D721Med (cell line): ENCODE measurements around the gene CHST2.

Experiments used
- DNase-seq: peaks from one replicate; pipeline ENCODE4 v3.0.0; 2011; ENCODE audit warnings: low spot score; ENCODE audit not compliant: insufficient read length
- FAIRE-seq: peaks from 2 replicates; lab custom pipeline; 2011; peaks lifted over from hg19 to GRCh38; lab: Jason Lieb, UNC
- TF ChIP-seq, protein P1 (sequence below): IDR thresholded peaks from 2 replicates; pipeline ENCODE4 v1.5.1; 2012; ENCODE audit warnings: mild to moderate bottlenecking, control low read depth; ENCODE audit not compliant: insufficient read depth; ENCODE audit errors: missing control alignments

Gene CHST2

DNA sequence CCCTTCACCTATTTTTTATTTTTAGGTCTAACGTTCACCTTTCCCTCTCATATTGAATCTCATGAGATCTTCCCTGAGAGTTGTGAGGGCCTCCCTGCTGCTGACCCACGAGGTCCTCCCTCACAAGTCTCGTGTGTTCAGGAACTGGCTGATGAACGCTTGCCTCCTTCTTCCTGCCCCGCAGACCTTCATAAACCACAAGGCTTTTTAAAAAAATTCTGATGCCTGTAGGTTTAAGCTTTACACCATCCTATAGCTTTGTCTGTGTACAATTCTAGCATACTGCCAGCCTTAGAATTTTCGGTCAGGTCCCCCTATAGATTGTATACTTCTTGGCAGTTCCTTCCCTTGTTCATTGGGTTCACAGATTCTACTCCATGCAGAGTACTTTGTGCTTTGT is 50.5 kb downstream of the CHST2 start:
- FAIRE-seq (no peak), DNase-seq (no peak)
- TF ChIP-seq, protein P1, sequence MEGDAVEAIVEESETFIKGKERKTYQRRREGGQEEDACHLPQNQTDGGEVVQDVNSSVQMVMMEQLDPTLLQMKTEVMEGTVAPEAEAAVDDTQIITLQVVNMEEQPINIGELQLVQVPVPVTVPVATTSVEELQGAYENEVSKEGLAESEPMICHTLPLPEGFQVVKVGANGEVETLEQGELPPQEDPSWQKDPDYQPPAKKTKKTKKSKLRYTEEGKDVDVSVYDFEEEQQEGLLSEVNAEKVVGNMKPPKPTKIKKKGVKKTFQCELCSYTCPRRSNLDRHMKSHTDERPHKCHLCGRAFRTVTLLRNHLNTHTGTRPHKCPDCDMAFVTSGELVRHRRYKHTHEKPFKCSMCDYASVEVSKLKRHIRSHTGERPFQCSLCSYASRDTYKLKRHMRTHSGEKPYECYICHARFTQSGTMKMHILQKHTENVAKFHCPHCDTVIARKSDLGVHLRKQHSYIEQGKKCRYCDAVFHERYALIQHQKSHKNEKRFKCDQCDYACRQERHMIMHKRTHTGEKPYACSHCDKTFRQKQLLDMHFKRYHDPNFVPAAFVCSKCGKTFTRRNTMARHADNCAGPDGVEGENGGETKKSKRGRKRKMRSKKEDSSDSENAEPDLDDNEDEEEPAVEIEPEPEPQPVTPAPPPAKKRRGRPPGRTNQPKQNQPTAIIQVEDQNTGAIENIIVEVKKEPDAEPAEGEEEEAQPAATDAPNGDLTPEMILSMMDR = no peak

DNA sequence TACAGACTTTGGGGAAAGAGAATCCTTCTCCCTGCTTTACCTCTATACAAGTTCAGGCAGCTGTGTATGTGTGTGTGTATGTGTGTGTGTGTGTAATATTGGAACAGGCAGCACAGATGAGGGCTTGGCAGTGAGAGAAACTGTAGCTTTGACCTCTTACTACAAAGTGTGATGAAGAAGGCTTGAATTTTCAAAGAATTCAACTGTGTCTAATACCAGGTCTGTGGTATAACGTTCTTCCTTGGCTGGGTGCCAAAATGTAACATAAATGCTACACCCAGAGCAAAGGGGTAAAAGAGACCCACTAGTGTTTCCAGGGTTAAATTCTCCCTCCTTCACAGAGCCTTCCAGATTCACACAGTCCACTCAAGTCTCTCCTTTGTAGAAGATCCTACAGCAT is 51.1 kb downstream of the CHST2 start:
- TF ChIP-seq, protein P1 = no peak
- DNase-seq (no peak), FAIRE-seq (no peak)

DNA sequence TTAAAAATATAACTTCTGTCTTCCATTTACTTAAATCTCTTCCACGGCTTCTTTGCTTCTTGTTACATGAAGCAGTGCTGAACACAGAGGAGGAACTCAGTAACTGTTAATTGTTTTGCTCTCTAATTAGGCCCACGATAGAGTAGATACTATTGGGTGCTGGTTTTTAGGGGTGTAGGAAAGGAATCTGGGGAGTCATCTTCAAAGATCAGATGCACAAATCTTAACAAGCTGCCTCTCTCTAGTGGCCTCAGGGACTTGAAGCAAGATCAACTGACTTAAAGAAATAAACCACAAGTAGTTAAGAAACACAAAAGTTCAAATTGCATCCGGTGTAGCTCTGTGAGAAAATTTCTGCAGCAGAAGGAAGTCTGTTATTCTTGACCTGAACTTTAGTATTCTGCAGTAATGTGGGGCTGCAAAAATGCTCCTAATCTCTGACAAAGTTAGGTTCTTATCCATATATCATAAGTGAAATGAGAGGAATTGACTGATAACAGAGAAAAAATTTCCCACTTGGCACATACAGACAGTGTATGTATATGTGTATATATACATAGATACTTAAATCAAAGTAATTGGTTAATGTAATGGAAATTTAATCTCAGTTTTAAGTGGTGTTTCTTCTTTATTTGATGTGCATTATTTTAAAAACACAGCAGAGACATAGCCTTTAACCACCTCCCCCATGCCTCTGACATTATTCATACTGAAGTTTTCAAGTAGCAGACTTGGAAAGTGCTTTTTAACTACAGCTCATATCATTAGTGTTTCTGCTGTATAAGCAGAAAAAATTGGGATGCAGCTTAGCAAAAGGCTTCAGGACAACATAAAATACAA is 51.8 kb downstream of the CHST2 start:
- TF ChIP-seq, protein P1 = no peak
- FAIRE-seq = no peak
- DNase-seq = no peak

DNA sequence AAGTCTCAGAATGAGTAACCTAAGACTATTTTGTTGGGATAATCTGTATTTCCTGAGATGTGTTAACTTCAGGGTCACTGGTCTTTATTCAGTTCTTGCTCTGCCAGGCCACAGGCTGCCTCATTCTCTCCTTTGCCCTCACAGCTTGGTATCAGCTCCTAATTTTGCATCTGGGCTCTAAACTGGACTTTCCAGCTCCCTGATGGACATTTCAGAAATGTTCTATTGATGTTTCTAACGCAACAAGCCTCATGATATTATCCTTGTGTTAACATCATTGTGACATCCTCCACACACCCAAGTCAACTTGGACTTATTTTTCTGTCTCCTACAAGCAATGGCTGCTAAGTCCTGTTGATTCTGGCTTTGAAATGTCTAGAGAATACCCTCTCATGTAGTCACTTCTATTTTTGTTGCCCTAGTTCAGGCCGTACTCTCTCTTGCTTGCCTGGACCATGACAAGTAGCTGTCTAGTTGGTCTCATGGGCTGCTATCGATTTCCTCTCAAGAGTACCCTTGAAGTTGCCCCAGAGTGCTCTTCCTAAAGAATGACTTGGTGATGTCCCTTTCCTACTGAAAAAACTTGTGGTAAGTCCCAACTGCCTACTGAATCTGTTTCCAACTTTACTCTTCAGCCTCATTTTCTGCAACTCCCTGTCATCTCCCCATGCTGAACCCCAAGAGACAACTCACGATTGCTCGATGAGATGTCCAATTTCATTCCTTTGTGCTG is 52.7 kb downstream of the CHST2 start:
- TF ChIP-seq, protein P1 = no peak
- FAIRE-seq (no peak), DNase-seq (no peak)

DNA sequence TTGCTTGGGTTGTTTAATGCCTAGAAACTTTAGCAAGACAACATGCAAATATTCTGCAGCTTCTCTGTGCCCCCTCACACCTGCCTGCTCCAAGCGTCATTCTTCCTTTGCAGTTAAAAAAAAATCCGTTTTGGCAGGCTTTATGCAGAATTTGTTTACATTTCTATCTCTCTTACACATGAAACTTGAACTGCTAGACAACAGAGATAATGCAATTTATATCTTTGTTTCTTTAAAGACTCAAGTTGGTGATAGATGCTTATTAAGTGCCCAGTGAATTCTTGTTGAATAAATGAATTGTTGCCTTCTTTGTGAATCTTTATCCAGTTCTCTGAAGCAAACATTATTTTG is 53.2 kb downstream of the CHST2 start:
- TF ChIP-seq, protein P1 = no peak
- FAIRE-seq = no peak

DNA sequence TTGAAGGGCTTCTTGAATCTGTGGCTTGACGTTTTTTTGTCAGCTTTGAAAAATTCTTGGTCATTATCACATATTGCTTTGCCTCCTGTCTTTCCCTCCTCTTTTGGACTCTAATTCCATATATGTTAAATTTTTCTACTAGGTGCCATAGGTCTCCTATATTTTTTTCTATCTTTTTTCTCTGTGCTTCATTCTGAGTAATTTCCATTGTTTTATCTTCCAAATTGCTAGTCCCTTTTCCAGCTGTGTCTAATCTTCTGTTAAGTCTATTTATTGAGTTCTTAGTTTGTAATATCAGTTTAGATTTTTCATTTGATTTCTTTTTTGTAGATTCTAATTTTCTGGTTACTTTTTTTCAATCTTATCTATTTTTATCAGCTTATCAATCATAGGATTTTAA is 53.7 kb downstream of the CHST2 start:
- FAIRE-seq (no peak), DNase-seq (no peak)
- TF ChIP-seq, protein P1 = no peak

More for the DNA sequence above, 53.2 kb downstream of the CHST2 start:
- DNase-seq = no peak
